ENCODE results near the gene CLPTM1L.
"Not testable (repeated sequence)": the region's sequence is repeated elsewhere in the genome, so short reads cannot be mapped to it uniquely, and the experiment has no call there.

Gene CLPTM1L

GRCh38 chr5:1285883-1286291 lies 59.0 kb downstream of the CLPTM1L start:
- DNase-seq = no peak

- no peak for DNase-seq
Observed at GRCh38 chr5:1285141-1285540, 59.8 kb downstream of the CLPTM1L start.

GRCh38 chr5:1284336-1284970 lies 60.4 kb downstream of the CLPTM1L start:
- not testable (repeated sequence) for DNase-seq

- not testable (repeated sequence) for DNase-seq
Observed at GRCh38 chr5:1283729-1284041, 61.2 kb downstream of the CLPTM1L start.

GRCh38 chr5:1282993-1283728 lies 61.7 kb downstream of the CLPTM1L start:
- DNase-seq = not testable (repeated sequence)

- no peak for DNase-seq
Observed at GRCh38 chr5:1282131-1282992, 62.5 kb downstream of the CLPTM1L start.

- no peak for DNase-seq
Observed at GRCh38 chr5:1281038-1281882, 63.6 kb downstream of the CLPTM1L start.

- DNase-seq = no peak
Observed at GRCh38 chr5:1280177-1281037, 64.5 kb downstream of the CLPTM1L start.

GRCh38 chr5:1279443-1280151 lies 65.3 kb downstream of the CLPTM1L start:
- no peak for DNase-seq

GRCh38 chr5:1278656-1279442 lies 66.0 kb downstream of the CLPTM1L start:
- DNase-seq = no peak

- DNase-seq = no peak
Observed at GRCh38 chr5:1278216-1278615, 66.7 kb downstream of the CLPTM1L start.

- no peak for DNase-seq
Observed at GRCh38 chr5:1277781-1278180, 67.1 kb downstream of the CLPTM1L start.

- no peak for DNase-seq
Observed at GRCh38 chr5:1277331-1277730, 67.6 kb downstream of the CLPTM1L start.

GRCh38 chr5:1276930-1277329 lies 68.0 kb downstream of the CLPTM1L start:
- no peak for DNase-seq

- not testable (repeated sequence) for DNase-seq
Observed at GRCh38 chr5:1275397-1276391, 69.2 kb downstream of the CLPTM1L start.

GRCh38 chr5:1274471-1274870 lies 70.4 kb downstream of the CLPTM1L start:
- DNase-seq = no peak

- no peak for DNase-seq
Observed at GRCh38 chr5:1273745-1274144, 71.2 kb downstream of the CLPTM1L start.

- DNase-seq = no peak
Observed at GRCh38 chr5:1272201-1272600, 72.7 kb downstream of the CLPTM1L start.

Measured in suppressor macrophage (primary cell).